Measurements from ENCODE around the gene GSTM4.

DNA sequence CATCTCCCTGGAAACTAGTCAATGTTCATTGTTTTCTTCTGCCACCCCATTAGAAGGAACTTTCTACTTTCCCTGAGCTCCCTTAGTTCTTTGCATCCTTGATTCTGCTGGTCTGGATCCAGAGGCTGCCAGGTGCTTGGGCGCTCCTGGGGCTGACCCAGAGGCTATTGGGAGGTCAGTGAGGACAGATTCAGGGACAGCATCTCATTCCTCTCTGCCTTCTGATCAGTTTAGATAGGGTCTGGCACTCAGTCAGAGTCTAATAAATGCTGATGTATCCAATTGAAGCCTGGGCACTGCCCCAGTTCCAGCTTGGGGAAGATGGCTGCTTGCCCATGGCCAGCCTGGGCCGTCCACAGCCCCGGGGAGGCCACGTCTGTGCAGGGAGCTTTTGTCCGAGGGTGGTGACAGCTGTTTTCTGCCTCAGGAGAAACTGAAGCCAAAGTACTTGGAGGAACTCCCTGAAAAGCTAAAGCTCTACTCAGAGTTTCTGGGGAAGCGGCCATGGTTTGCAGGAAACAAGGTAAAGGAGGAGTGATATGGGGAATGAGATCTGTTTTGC is 34.0 kb downstream of the GSTM4 start:
- TF ChIP-seq, protein P1, sequence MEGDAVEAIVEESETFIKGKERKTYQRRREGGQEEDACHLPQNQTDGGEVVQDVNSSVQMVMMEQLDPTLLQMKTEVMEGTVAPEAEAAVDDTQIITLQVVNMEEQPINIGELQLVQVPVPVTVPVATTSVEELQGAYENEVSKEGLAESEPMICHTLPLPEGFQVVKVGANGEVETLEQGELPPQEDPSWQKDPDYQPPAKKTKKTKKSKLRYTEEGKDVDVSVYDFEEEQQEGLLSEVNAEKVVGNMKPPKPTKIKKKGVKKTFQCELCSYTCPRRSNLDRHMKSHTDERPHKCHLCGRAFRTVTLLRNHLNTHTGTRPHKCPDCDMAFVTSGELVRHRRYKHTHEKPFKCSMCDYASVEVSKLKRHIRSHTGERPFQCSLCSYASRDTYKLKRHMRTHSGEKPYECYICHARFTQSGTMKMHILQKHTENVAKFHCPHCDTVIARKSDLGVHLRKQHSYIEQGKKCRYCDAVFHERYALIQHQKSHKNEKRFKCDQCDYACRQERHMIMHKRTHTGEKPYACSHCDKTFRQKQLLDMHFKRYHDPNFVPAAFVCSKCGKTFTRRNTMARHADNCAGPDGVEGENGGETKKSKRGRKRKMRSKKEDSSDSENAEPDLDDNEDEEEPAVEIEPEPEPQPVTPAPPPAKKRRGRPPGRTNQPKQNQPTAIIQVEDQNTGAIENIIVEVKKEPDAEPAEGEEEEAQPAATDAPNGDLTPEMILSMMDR (IDR thresholded peaks at IDR 0.05), result no peak
- TF ChIP-seq POLR2A (IDR thresholded peaks at IDR 0.05), result no peak

Measured in body of pancreas (tissue), 4 donors.